H1 (cell line): Measurements from ENCODE around the gene GNAI2. TPM values are rescaled to one million over a fixed set of nuclear protein-coding genes. Genes with fewer than 3 reads are reported as not detected.

Experiments
- BACH1 ChIP-seq: IDR thresholded peaks from 2 replicates; pipeline ENCODE4 v1.6.1; 2012; ENCODE audit warnings: low read length, improper control_type of control experiment
- CBX5 ChIP-seq: fragments of 300-800, 300-1000 bp; sonication (generic); IDR thresholded peaks from 2 replicates; pipeline ENCODE4 v1.7.1; 2016; ENCODE audit warnings: antibody characterized with exemption, low read length, low read depth
- CHD1 ChIP-seq: IDR thresholded peaks from 2 replicates; pipeline ENCODE4 v1.6.1; 2012; ENCODE audit warnings: low read depth, low read length, improper control_type of control experiment
- CREB1 ChIP-seq: IDR thresholded peaks from 2 replicates; pipeline ENCODE4 v1.6.1; 2012; ENCODE audit warnings: inconsistent platforms
- FOSL1 ChIP-seq: IDR thresholded peaks from 2 replicates; pipeline ENCODE4 v1.6.1; 2011; ENCODE audit warnings: mild to moderate bottlenecking, low read depth, low read length, moderate library complexity; ENCODE audit not compliant: insufficient read depth
- GABPA ChIP-seq: IDR thresholded peaks from 2 replicates; pipeline ENCODE4 v1.6.1; 2011; ENCODE audit warnings: mild to moderate bottlenecking, low read length, moderate library complexity, borderline replicate concordance; ENCODE audit not compliant: insufficient read depth
- HDAC6 ChIP-seq: IDR thresholded peaks from one replicate; pipeline ENCODE4 v1.7.1; 2012; ENCODE audit warnings: low read depth, mild to moderate bottlenecking, inconsistent platforms, low read length, moderate library complexity
- JUN ChIP-seq: IDR thresholded peaks from 2 replicates; pipeline ENCODE4 v1.6.1; 2011; ENCODE audit warnings: low read depth, mild to moderate bottlenecking, improper control_type of control experiment, low read length
- JUND ChIP-seq: IDR thresholded peaks from 2 replicates; pipeline ENCODE4 v1.6.1; 2011; ENCODE audit warnings: mild to moderate bottlenecking, improper control_type of control experiment, low read length
- KDM5A ChIP-seq: fragments of 200-600 bp; IDR thresholded peaks from 2 replicates; pipeline ENCODE4 v1.7.1; 2012; ENCODE audit warnings: mild to moderate bottlenecking, low read length, inconsistent platforms, mixed read lengths
- NRF1 ChIP-seq: IDR thresholded peaks from 2 replicates; pipeline ENCODE4 v1.6.1; 2011; ENCODE audit warnings: mild to moderate bottlenecking, low read depth, low read length, improper control_type of control experiment
- PHF8 ChIP-seq: fragments of 200-600 bp; sonication (generic); conservative IDR thresholded peaks from 2 replicates; pipeline ENCODE4 v1.7.1; 2012; ENCODE audit warnings: low read depth, mild to moderate bottlenecking, inconsistent platforms, low read length, moderate library complexity
- POLR2AphosphoS5 ChIP-seq: IDR thresholded peaks from 2 replicates; pipeline ENCODE4 v1.6.1; 2011; ENCODE audit warnings: low read depth, low read length
- SRF ChIP-seq: IDR thresholded peaks from 2 replicates; pipeline ENCODE4 v1.6.1; 2011; ENCODE audit warnings: mild to moderate bottlenecking, low read depth, low read length, moderate library complexity
- SUZ12 ChIP-seq: fragments of 200-600 bp; sonication (generic); IDR thresholded peaks from 2 replicates; pipeline ENCODE4 v1.6.1; 2012; ENCODE audit warnings: mild to moderate bottlenecking, inconsistent platforms, low read length, moderate library complexity, mixed read lengths
- TAF1 ChIP-seq: IDR thresholded peaks from 2 replicates; pipeline ENCODE4 v1.6.1; 2011; ENCODE audit warnings: mild to moderate bottlenecking, low read depth, low read length
- polyA plus RNA-seq, 7 experiments: library from polyadenylated mRNA; depleted of rRNA in 3 of 7; stranded (reverse) in 5 of 7; unstranded in 2 of 7; fragments of >200 nt in 5 of 7; fragments of 200-250 nt in 2 of 7; gene quantifications; 1 replicate in 5 of 7; 2 replicates in 1 of 7; 4 replicates in 1 of 7; pipeline versions ENCODE4 v1.2.1 to v1.2.3, GENCODE V29; 2011 to 2013; ENCODE audit warnings: missing spikeins in 2 of 7, mixed read lengths in 2 of 7
- total RNA-seq: library from RNA; stranded (reverse); fragmentation: NEBNext Ultra II Directional; extraction: Animal tissue kit (Norgen Biotek cat#: 25700); gene quantifications from 2 replicates; pipeline ENCODE4 v1.2.1, GENCODE V29; 2021
- TF ChIP-seq, protein P1 (sequence below): IDR thresholded peaks from 2 replicates; pipeline ENCODE4 v1.6.1; 2011; ENCODE audit warnings: low read length, improper control_type of control experiment
- TF ChIP-seq, protein P2 (sequence below): IDR thresholded peaks from 2 replicates; pipeline ENCODE4 v1.6.1; 2011; ENCODE audit warnings: low read depth, mild to moderate bottlenecking, low read length; ENCODE audit not compliant: insufficient read depth
- TF ChIP-seq, protein P3 (sequence below): IDR thresholded peaks from 2 replicates; pipeline ENCODE4 v1.6.1; 2012; ENCODE audit warnings: inconsistent platforms
- TF ChIP-seq, protein P4 (sequence below): IDR thresholded peaks from 2 replicates; pipeline ENCODE4 v1.6.1; 2012; ENCODE audit warnings: low read length, inconsistent platforms

GNAI2 gene
- total and polyA plus RNA-seq, 2 of the 8 experiments (the other 6 are each of a cell fraction or from before 2014, with no cell fraction given) = 168 to 539 TPM

DNA sequence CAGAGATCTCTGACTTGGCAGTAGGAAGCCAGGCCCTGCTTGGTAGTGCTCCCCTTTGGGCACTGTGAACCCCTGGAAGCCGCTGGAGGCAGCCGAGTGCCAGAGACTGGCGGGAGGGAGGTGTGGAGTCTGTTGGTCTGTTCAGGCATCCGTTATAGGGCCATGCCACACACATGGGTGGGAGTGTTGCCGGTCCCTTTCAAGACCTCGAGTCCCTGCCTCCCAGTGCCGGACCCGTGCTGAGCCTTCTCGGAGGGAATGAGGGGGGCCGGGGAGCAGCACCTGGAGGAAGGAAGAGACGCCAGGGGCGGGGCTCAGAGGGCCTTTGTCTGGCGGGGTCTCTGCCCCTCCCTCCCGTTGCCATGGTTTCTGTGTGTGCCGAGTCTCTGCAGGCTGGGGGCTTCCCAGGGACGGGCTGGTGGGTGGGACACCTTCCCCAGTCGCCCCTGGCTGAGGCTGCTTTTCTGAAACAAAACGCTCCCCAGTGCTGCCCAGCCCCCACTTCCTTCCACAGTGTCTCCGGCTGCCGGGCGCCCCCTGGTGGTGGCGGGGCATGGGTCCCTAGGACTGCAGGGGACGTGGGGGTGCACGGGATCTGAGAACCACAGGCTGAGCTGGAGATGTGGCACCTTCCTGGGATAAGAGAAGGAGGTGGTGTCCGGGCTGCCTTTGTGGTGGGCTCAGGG lies 10.0 kb downstream of the GNAI2 start (continued):
- TF ChIP-seq, protein P1, sequence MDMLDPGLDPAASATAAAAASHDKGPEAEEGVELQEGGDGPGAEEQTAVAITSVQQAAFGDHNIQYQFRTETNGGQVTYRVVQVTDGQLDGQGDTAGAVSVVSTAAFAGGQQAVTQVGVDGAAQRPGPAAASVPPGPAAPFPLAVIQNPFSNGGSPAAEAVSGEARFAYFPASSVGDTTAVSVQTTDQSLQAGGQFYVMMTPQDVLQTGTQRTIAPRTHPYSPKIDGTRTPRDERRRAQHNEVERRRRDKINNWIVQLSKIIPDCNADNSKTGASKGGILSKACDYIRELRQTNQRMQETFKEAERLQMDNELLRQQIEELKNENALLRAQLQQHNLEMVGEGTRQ = no peak; the same call in 1 of the 2 replicates
- no peak for TF ChIP-seq TAF1
- no peak for TF ChIP-seq POLR2AphosphoS5
- no peak for TF ChIP-seq NRF1
- no peak for TF ChIP-seq HDAC6
- no peak for TF ChIP-seq PHF8
- TF ChIP-seq JUN = no peak
- no peak for TF ChIP-seq CHD1
- TF ChIP-seq, protein P2, sequence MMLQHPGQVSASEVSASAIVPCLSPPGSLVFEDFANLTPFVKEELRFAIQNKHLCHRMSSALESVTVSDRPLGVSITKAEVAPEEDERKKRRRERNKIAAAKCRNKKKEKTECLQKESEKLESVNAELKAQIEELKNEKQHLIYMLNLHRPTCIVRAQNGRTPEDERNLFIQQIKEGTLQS = no peak
- peak; percentile 60; the same call in 1 of the 2 replicates for TF ChIP-seq BACH1
- TF ChIP-seq SUZ12 = no peak
- 0 out of 2 replicates have a peak, but pooled peaks have one; percentile 27 for TF ChIP-seq SRF
- TF ChIP-seq CREB1 = peak; percentile 62; the same call in 1 of the 2 replicates
- peak; percentile 44; the same call in 1 of the 2 replicates for TF ChIP-seq JUND
- TF ChIP-seq, protein P3, sequence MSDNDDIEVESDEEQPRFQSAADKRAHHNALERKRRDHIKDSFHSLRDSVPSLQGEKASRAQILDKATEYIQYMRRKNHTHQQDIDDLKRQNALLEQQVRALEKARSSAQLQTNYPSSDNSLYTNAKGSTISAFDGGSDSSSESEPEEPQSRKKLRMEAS = peak; percentile 35
- TF ChIP-seq GABPA = peak; percentile 53; the same call in 1 of the 2 replicates
- TF ChIP-seq FOSL1 = no peak
- TF ChIP-seq CBX5 = no peak
- TF ChIP-seq, protein P4, sequence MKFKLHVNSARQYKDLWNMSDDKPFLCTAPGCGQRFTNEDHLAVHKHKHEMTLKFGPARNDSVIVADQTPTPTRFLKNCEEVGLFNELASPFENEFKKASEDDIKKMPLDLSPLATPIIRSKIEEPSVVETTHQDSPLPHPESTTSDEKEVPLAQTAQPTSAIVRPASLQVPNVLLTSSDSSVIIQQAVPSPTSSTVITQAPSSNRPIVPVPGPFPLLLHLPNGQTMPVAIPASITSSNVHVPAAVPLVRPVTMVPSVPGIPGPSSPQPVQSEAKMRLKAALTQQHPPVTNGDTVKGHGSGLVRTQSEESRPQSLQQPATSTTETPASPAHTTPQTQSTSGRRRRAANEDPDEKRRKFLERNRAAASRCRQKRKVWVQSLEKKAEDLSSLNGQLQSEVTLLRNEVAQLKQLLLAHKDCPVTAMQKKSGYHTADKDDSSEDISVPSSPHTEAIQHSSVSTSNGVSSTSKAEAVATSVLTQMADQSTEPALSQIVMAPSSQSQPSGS = no peak
- no peak for TF ChIP-seq KDM5A
- TF ChIP-seq, all 59 proteins: peak for 22
